ENCODE results near the gene NOS3. TPM values are rescaled to one million over a fixed set of nuclear protein-coding genes. Genes with fewer than 3 reads are reported as not detected.

NOS3 gene
- total RNA-seq, 3 donors from 2014 or later (not counting 1 experiment from before 2014, with no cell fraction given), result 2.6 to 5.9 (median 3.8) TPM

DNA sequence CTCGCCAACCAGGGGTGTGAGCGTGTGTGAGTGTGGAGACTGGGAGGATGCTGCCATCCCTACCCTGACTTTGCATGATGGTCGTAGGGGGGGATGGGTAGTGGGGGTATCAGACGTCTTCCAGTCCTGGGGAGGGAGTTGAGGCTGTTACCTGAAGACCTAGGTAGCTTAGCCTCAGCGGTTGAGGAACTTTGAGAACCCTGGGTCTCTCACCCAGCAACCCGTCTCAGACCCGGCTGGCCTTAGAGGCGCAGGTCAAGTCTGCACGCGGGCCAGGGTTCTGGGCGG, 71.2 kb downstream of the NOS3 start:
- intact Hi-C loops (cut with micrococcal nuclease), result no loop called here
- H3K9me3 Mint-ChIP-seq, result no peaks in the 10 kb centered on the region
- 97% methylated on average over 11 of the region's 11 CpGs for WGBS (ENCODE audit: insufficient coverage)

DNA sequence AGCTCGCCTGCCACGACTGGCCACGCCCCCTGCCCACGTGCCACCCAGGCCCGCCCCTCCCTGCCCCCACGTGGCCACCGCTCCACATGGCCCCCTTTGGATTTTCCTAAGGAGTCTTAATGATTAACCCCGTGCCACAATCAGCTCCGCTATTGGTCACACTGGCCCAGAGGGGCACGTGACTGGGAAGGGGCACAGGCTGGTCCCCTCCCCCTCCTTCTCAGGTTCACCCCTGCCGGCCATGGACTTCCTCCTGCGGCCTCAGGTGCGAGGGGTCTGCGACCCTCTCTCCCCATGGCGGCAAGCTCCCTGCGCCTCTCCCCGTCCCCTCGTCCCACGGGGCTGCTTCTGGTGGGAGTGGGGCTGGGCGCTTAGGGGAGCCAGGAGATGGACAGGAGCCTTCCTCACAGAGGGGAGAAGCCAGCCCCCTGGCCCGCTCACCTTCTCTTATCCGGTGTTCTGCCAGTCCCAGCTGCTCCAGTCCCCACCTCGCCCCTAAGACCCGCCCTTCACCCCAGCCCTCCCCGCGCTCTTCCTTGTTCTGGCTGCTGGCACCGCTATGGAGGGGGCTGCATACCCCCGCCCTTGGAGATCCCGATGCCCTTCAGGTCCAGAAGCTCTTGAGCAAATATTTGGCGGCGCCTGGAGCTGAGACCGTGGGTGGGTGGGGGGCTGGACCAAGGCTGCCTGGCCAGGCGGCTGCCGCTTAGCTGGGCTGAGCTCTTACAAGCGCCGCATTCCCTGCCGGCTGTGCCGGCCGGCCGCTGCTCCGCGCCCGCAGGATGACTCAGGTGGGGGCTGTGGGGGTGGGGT, 71.8 kb downstream of the NOS3 start:
- H3K4me1 ChIP-seq (ENCODE audit: control insufficient read depth, insufficient read depth, low read length), result peaks cover 27% of the 10 kb centered on the region
- H3K27me3 ChIP-seq (ENCODE audit: control insufficient read depth, insufficient read depth, low read length), result no peaks in the 10 kb centered on the region
- DNase-seq, result no peak
- Mint-ChIP-seq H3K27ac (no peak overlapping the region), H3K4me1 (peaks cover 9 to 34% of the 10 kb centered on the region in 2 donors), H3K36me3 (no peaks in the 10 kb centered on the region), H3K27me3 (ENCODE audit: low read depth in 2 of 2) (no peaks in the 10 kb centered on the region), H3K4me3 (no peak overlapping the region), H3K9me3 (no peaks in the 10 kb centered on the region)
- intact Hi-C loops (cut with micrococcal nuclease), result no loop called here
- H3K4me3 ChIP-seq (ENCODE audit: low read length), result no peak overlapping the region
- no peak overlapping the region for H3K27ac ChIP-seq (ENCODE audit: low read length)
- WGBS (ENCODE audit: insufficient coverage), result 91% methylated on average over 37 of the region's 43 CpGs
- TF ChIP-seq, protein P1, sequence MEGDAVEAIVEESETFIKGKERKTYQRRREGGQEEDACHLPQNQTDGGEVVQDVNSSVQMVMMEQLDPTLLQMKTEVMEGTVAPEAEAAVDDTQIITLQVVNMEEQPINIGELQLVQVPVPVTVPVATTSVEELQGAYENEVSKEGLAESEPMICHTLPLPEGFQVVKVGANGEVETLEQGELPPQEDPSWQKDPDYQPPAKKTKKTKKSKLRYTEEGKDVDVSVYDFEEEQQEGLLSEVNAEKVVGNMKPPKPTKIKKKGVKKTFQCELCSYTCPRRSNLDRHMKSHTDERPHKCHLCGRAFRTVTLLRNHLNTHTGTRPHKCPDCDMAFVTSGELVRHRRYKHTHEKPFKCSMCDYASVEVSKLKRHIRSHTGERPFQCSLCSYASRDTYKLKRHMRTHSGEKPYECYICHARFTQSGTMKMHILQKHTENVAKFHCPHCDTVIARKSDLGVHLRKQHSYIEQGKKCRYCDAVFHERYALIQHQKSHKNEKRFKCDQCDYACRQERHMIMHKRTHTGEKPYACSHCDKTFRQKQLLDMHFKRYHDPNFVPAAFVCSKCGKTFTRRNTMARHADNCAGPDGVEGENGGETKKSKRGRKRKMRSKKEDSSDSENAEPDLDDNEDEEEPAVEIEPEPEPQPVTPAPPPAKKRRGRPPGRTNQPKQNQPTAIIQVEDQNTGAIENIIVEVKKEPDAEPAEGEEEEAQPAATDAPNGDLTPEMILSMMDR (IDR thresholded peaks at IDR 0.05), result no peak
- no peak for ATAC-seq
- H3K9me3 ChIP-seq (ENCODE audit: control insufficient read depth, insufficient read depth, low read length), result no peaks in the 10 kb centered on the region
- H3K36me3 ChIP-seq (ENCODE audit: control insufficient read depth, insufficient read depth, low read length), result peaks cover 16% of the 10 kb centered on the region

More for the DNA sequence above, 71.2 kb downstream of the NOS3 start:
- TF ChIP-seq, protein P1 (IDR thresholded peaks at IDR 0.05), result no peak
- Histone ChIP-seq H3K27ac (ENCODE audit: low read length) (no peak overlapping the region), H3K27me3 (ENCODE audit: control insufficient read depth, insufficient read depth, low read length) (no peaks in the 10 kb centered on the region), H3K36me3 (ENCODE audit: control insufficient read depth, insufficient read depth, low read length) (peaks cover 11% of the 10 kb centered on the region), H3K9me3 (ENCODE audit: control insufficient read depth, insufficient read depth, low read length) (no peaks in the 10 kb centered on the region), H3K4me3 (ENCODE audit: low read length) (no peak overlapping the region), H3K4me1 (ENCODE audit: control insufficient read depth, insufficient read depth, low read length) (peaks cover 32% of the 10 kb centered on the region)
- H3K36me3 Mint-ChIP-seq, result no peaks in the 10 kb centered on the region
- no peaks in the 10 kb centered on the region for H3K27me3 Mint-ChIP-seq (ENCODE audit: low read depth in 2 of 2)
- no peak overlapping the region for H3K27ac Mint-ChIP-seq
- peaks cover 14 to 39% of the 10 kb centered on the region in 2 donors for H3K4me1 Mint-ChIP-seq
- peak overlapping the region; percentile 69 for H3K4me3 Mint-ChIP-seq
- ATAC-seq (no peak), DNase-seq (no peak)

DNA sequence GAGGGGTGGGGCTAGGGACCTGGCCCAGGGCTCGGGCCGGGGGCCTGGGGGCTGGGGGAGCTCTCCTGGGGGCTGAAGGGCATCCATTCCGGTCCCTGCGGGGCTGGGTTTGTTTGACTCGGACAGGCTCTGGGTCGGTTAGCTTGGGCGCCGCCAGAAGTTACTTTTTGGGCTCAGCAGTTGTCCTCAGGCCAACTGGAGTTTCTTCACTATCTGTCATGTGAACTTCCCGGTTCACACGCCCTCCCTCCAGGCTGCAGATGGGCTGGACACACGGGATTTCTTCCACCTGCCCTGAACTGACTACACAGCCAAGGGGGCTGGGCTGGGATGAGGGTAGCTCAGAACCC, 72.4 kb downstream of the NOS3 start:
- Mint-ChIP-seq H3K27me3 (ENCODE audit: low read depth in 2 of 2) (no peaks in the 10 kb centered on the region), H3K4me3 (no peak overlapping the region), H3K36me3 (no peaks in the 10 kb centered on the region), H3K27ac (no peak overlapping the region), H3K4me1 (peaks cover 7 to 30% of the 10 kb centered on the region in 2 donors), H3K9me3 (no peaks in the 10 kb centered on the region)
- Histone ChIP-seq H3K36me3 (ENCODE audit: control insufficient read depth, insufficient read depth, low read length) (peaks cover 21% of the 10 kb centered on the region), H3K4me1 (ENCODE audit: control insufficient read depth, insufficient read depth, low read length) (peaks cover 25% of the 10 kb centered on the region), H3K4me3 (ENCODE audit: low read length) (no peak overlapping the region), H3K9me3 (ENCODE audit: control insufficient read depth, insufficient read depth, low read length) (no peaks in the 10 kb centered on the region), H3K27me3 (ENCODE audit: control insufficient read depth, insufficient read depth, low read length) (no peaks in the 10 kb centered on the region), H3K27ac (ENCODE audit: low read length) (no peak overlapping the region)
- WGBS (ENCODE audit: insufficient coverage), result 97% methylated on average over 11 of the region's 11 CpGs
- DNase-seq (no peak), ATAC-seq (no peak)
- intact Hi-C loops (cut with micrococcal nuclease), result no loop called here
- TF ChIP-seq, protein P1 (IDR thresholded peaks at IDR 0.05), result no peak

Other genes starting within 250 kb of the NOS3 start
- 1 to 10 TPM in 1 of 3 donors, not detected in 2; 4.0 TPM for gene TMEM176B, start 190.7 kb upstream of the NOS3 start, total RNA-seq
- 1 to 10 TPM in 1 of 3 donors, not detected in 2; 2.0 TPM for gene TMEM176A, start 190.2 kb upstream of the NOS3 start, total RNA-seq
- gene AOC1, start 138.5 kb upstream of the NOS3 start, total RNA-seq, result not detected
- under 1 TPM in 2 of 3 donors, not detected in 1; 0.39 to 0.60 TPM for gene KCNH2, start 12.7 kb upstream of the NOS3 start, total RNA-seq
- gene ATG9B, start 33.5 kb downstream of the NOS3 start, total RNA-seq, result 1 to 10 TPM; 4.4 to 4.6 (median 4.5) TPM
- gene ABCB8, start 37.4 kb downstream of the NOS3 start, total RNA-seq, result 10 to 100 TPM; 50.6 to 60.5 (median 53.7) TPM
- 1 to 10 TPM; 5.7 to 7.9 (median 5.9) TPM for gene ASIC3, start 57.5 kb downstream of the NOS3 start, total RNA-seq
- 1 to 10 TPM; 6.2 to 8.0 (median 6.6) TPM for gene CDK5, start 66.9 kb downstream of the NOS3 start, total RNA-seq
- 10 to 100 TPM; 60.4 to 87.3 (median 66.1) TPM for gene SLC4A2, start 68.6 kb downstream of the NOS3 start, total RNA-seq
- gene FASTK, start 89.8 kb downstream of the NOS3 start, total RNA-seq, result 10 to 100 TPM; 72.8 to 89.4 (median 85.2) TPM
- 10 to 100 TPM; 44.1 to 49.8 (median 47.3) TPM for gene TMUB1, start 92.5 kb downstream of the NOS3 start, total RNA-seq
- gene AGAP3, start 95.5 kb downstream of the NOS3 start, total RNA-seq, result 10 to 100 TPM; 27.7 to 46.9 (median 42.8) TPM
- not detected for gene GBX1, start 176.7 kb downstream of the NOS3 start, total RNA-seq
- gene ASB10, start 196.2 kb downstream of the NOS3 start, total RNA-seq, result not detected
- gene H2BK1, start 219.5 kb downstream of the NOS3 start, total RNA-seq, result 1 to 10 TPM in 1 of 3 donors, not detected in 2; 2.5 TPM
- gene ABCF2, start 236.2 kb downstream of the NOS3 start, total RNA-seq, result 10 to 100 TPM; 12.1 to 26.1 (median 17.6) TPM
- 10 to 100 TPM; 47.0 to 51.6 (median 48.6) TPM for gene CHPF2, start 241.5 kb downstream of the NOS3 start, total RNA-seq